Dermis blood vessel endothelial cell (primary cell): ENCODE measurements around the gene TATDN3. TPM values are rescaled to one million over a fixed set of nuclear protein-coding genes. Genes with fewer than 3 reads are reported as not detected.
A peak's percentile ranks its signal among the peaks of the same experiment; 100 is the strongest.
"Not testable (repeated sequence)": the region's sequence is repeated elsewhere in the genome, so short reads cannot be mapped to it uniquely, and the experiment has no call there.

ENCODE experiments used
- DNase-seq: peaks from one replicate; pipeline ENCODE4 v3.0.0; 2010
- total RNA-seq: library from RNA; depleted of rRNA; stranded (reverse); fragments of >200 nt; gene quantifications from 2 replicates; pipeline ENCODE4 v1.2.3, GENCODE V29; 2014

TATDN3 gene
- total RNA-seq, 1 donor from 2014 or later: 7.8 TPM

GRCh38 chr1:212777151-212777550 lies 14.5 kb upstream of the TATDN3 start:
- no peak for DNase-seq

- not testable (repeated sequence) for DNase-seq
Measured at GRCh38 chr1:212779086-212779485, 12.6 kb upstream of the TATDN3 start.

- no peak for DNase-seq
Measured at GRCh38 chr1:212780759-212781158, 10.9 kb upstream of the TATDN3 start.

- no peak for DNase-seq
Measured at GRCh38 chr1:212781225-212781624, 10.5 kb upstream of the TATDN3 start.

- DNase-seq: peak; percentile 72
Measured at GRCh38 chr1:212782422-212783154, 9.1 kb upstream of the TATDN3 start.

GRCh38 chr1:212783976-212784375 lies 7.7 kb upstream of the TATDN3 start:
- no peak for DNase-seq

GRCh38 chr1:212785871-212786270 lies 5.8 kb upstream of the TATDN3 start:
- DNase-seq: no peak

GRCh38 chr1:212791261-212791675 lies 426 bp upstream of the TATDN3 start:
- no peak for DNase-seq

GRCh38 chr1:212792396-212792908 lies 758 bp downstream of the TATDN3 start:
- DNase-seq: peak; percentile 1

- peak; percentile 29 for DNase-seq
Measured at GRCh38 chr1:212794561-212795014, 2.9 kb downstream of the TATDN3 start.

- DNase-seq: no peak
Measured at GRCh38 chr1:212797681-212798080, 6.0 kb downstream of the TATDN3 start.

- DNase-seq: no peak
Measured at GRCh38 chr1:212805767-212806166, 14.1 kb downstream of the TATDN3 start.

- peak; percentile 43 for DNase-seq
Measured at GRCh38 chr1:212814537-212815334, 23.0 kb downstream of the TATDN3 start.

GRCh38 chr1:212816567-212817278 lies 25.0 kb downstream of the TATDN3 start:
- no peak for DNase-seq

GRCh38 chr1:212819726-212820125 lies 28.0 kb downstream of the TATDN3 start:
- DNase-seq: peak; percentile 62

GRCh38 chr1:212820969-212821368 lies 29.3 kb downstream of the TATDN3 start:
- DNase-seq: no peak

GRCh38 chr1:212822956-212823355 lies 31.3 kb downstream of the TATDN3 start:
- DNase-seq: no peak

- DNase-seq: no peak
Measured at GRCh38 chr1:212824201-212824600, 32.5 kb downstream of the TATDN3 start.

GRCh38 chr1:212825798-212826452 lies 34.2 kb downstream of the TATDN3 start:
- no peak for DNase-seq

GRCh38 chr1:212827171-212827776 lies 35.6 kb downstream of the TATDN3 start:
- DNase-seq: no peak

- no peak for DNase-seq
Measured at GRCh38 chr1:212827831-212828278, 36.2 kb downstream of the TATDN3 start.

- no peak for DNase-seq
Measured at GRCh38 chr1:212828395-212828794, 36.7 kb downstream of the TATDN3 start.
